H1 (cell line): ENCODE data around the gene MYOC. TPM values are rescaled to one million over a fixed set of nuclear protein-coding genes. Genes with fewer than 3 reads are reported as not detected.

Experiments
- CTCF ChIA-PET: fragments of 300-600 bp; sonication (Branson Sonifier 250); formaldehyde crosslinking; loops from one replicate; lab custom pipeline; 2021; ENCODE audit not compliant: partially characterized antibody; lab: Charles Lee
- POLR2A ChIA-PET: fragments of 300-600 bp; sonication (Branson Sonifier 250); formaldehyde crosslinking; loops from one replicate; lab custom pipeline; 2021; ENCODE audit warnings: inconsistent platforms; ENCODE audit not compliant: partially characterized antibody; lab: Charles Lee
- DNase-seq, 2 experiments: peaks; one replicate each; pipeline versions ENCODE4 v3.0.0 to v3.0.0-alpha.2; 2010 to 2022; ENCODE audit warnings: low spot score in 2 of 2, low read depth in 1 of 2, mixed read lengths in 1 of 2
- FAIRE-seq: peaks from 2 replicates; lab custom pipeline; 2011; peaks lifted over from hg19 to GRCh38; lab: Jason Lieb, UNC
- H2AFZ ChIP-seq: 2 replicates; pipeline ENCODE4 v1.8.1; 2012; ENCODE audit warnings: low read length, inconsistent platforms
- H2AK5ac ChIP-seq: 2 replicates; pipeline ENCODE4 v1.6.1; 2013; ENCODE audit warnings: low read depth, low read length
- H2BK120ac ChIP-seq: replicated peaks from 2 replicates; pipeline ENCODE3; 2013; ENCODE audit warnings: low read depth, low read length, inconsistent platforms
- H2BK12ac ChIP-seq: 2 replicates; pipeline ENCODE4 v1.6.1; 2013; ENCODE audit warnings: low read depth, low read length
- H2BK15ac ChIP-seq: 2 replicates; pipeline ENCODE4 v1.6.1; 2013; ENCODE audit warnings: low read length
- H2BK20ac ChIP-seq: 2 replicates; pipeline ENCODE4 v1.6.1; 2013; ENCODE audit warnings: low read length
- H2BK5ac ChIP-seq: 2 replicates; pipeline ENCODE4 v1.6.1; 2013; ENCODE audit warnings: low read depth, low read length
- H3K14ac ChIP-seq: 2 replicates; pipeline ENCODE4 v1.6.1; 2013; ENCODE audit warnings: inconsistent platforms; ENCODE audit not compliant: insufficient read length
- H3K18ac ChIP-seq: 2 replicates; pipeline ENCODE4 v1.6.1; 2013; ENCODE audit warnings: low read length; ENCODE audit errors: extremely low read depth
- H3K23ac ChIP-seq: 2 replicates; pipeline ENCODE4 v1.6.1; 2013; ENCODE audit warnings: inconsistent platforms; ENCODE audit not compliant: insufficient read length
- H3K23me2 ChIP-seq: 2 replicates; pipeline ENCODE4 v1.6.1; 2013; ENCODE audit warnings: low read depth, low read length
- H3K27ac ChIP-seq: 2 replicates; pipeline ENCODE4 v1.6.1; 2011; ENCODE audit warnings: low read depth, low read length, inconsistent platforms
- H3K27me3 ChIP-seq, 4 experiments: replicated peaks in 1 of 4; 1 replicate in 1 of 4; 2 replicates in 3 of 4; pipeline versions ENCODE4 v1.6.1 to v1.8.1; 2011 to 2013; ENCODE audit warnings: low read length in 3 of 4, mild to moderate bottlenecking in 3 of 4, inconsistent platforms in 2 of 4, mixed read lengths in 2 of 4, moderate library complexity in 1 of 4; ENCODE audit not compliant: control insufficient read depth in 3 of 4, insufficient read depth in 3 of 4; ENCODE audit errors: extremely low read depth in 1 of 4
- H3K36me3 ChIP-seq, 4 experiments: 2 replicates each; pipeline versions ENCODE4 v1.6.1 to v1.8.1; 2011 to 2013; ENCODE audit warnings: mild to moderate bottlenecking in 4 of 4, low read length in 3 of 4, moderate library complexity in 2 of 4, control low read depth in 1 of 4, inconsistent platforms in 1 of 4; ENCODE audit not compliant: insufficient read depth in 4 of 4, control insufficient read depth in 2 of 4
- H3K4ac ChIP-seq: replicated peaks from 2 replicates; pipeline ENCODE3; 2013; ENCODE audit warnings: low read length, low read depth, mixed read lengths, inconsistent platforms; ENCODE audit not compliant: insufficient read length
- H3K4me1 ChIP-seq, 4 experiments: replicated peaks in 1 of 4; 1 replicate in 1 of 4; 2 replicates in 3 of 4; pipeline versions ENCODE4 v1.6.1 to v1.8.1; 2011 to 2013; ENCODE audit warnings: low read length in 3 of 4, inconsistent platforms in 2 of 4, mixed read lengths in 1 of 4; ENCODE audit not compliant: insufficient read depth in 4 of 4, control insufficient read depth in 3 of 4
- H3K4me2 ChIP-seq, 2 experiments: 2 replicates each; pipeline versions ENCODE4 v1.6.1 to v1.8.1; 2011 to 2013; ENCODE audit warnings: low read depth in 2 of 2, low read length in 2 of 2, control low read depth in 1 of 2, inconsistent platforms in 1 of 2, mild to moderate bottlenecking in 1 of 2; ENCODE audit not compliant: insufficient read depth in 1 of 2
- H3K4me3 ChIP-seq, 4 experiments: fragments of 200-600, 300-600 bp in 1 of 4; sonication (generic), shearing (Covaris generic), sonication (Bioruptor Twin) in 1 of 4; 2 replicates each; pipeline versions ENCODE4 v1.5.1 to v1.8.1; 2011 to 2016; ENCODE audit warnings: low read length in 4 of 4, low read depth in 3 of 4, control low read depth in 2 of 4, inconsistent platforms in 2 of 4, mild to moderate bottlenecking in 2 of 4, mixed read lengths in 1 of 4, moderate library complexity in 1 of 4; ENCODE audit not compliant: insufficient read depth in 2 of 4; ENCODE audit errors: extremely low read depth in 1 of 4
- H3K56ac ChIP-seq: replicated peaks from 2 replicates; pipeline ENCODE3; 2013; ENCODE audit warnings: low read depth, mild to moderate bottlenecking, mixed read lengths, low read length, inconsistent platforms; ENCODE audit not compliant: insufficient read length
- H3K79me1 ChIP-seq: 2 replicates; pipeline ENCODE4 v1.6.1; 2013; ENCODE audit warnings: low read depth, low read length, control low read depth
- H3K79me2 ChIP-seq, 2 experiments: 2 replicates each; pipeline versions ENCODE4 v1.6.1 to v1.8.1; 2012 to 2013; ENCODE audit warnings: low read length in 2 of 2, mild to moderate bottlenecking in 2 of 2, inconsistent platforms in 1 of 2; ENCODE audit not compliant: insufficient read depth in 2 of 2, control insufficient read depth in 1 of 2
- H3K9ac ChIP-seq, 4 experiments: replicated peaks in 1 of 4; 1 replicate in 1 of 4; 2 replicates in 3 of 4; pipeline versions ENCODE4 v1.6.1 to v1.8.1; 2011 to 2013; ENCODE audit warnings: low read depth in 3 of 4, low read length in 3 of 4, control low read depth in 2 of 4, mild to moderate bottlenecking in 2 of 4, moderate library complexity in 2 of 4, inconsistent platforms in 1 of 4; ENCODE audit errors: extremely low read depth in 1 of 4
- H3K9me3 ChIP-seq, 2 experiments: 2 replicates each; pipeline versions ENCODE4 v1.6.1 to v1.8.1; 2012 to 2013; ENCODE audit warnings: mild to moderate bottlenecking in 2 of 2, moderate library complexity in 2 of 2, control low read depth in 1 of 2, inconsistent platforms in 1 of 2, low read depth in 1 of 2, low read length in 1 of 2, mixed read lengths in 1 of 2; ENCODE audit not compliant: insufficient read depth in 2 of 2
- H4K20me1 ChIP-seq, 2 experiments: replicated peaks in 1 of 2; 2 replicates each; pipeline versions ENCODE3 to v1.8.1; 2011 to 2013; ENCODE audit warnings: inconsistent platforms in 2 of 2, low read length in 2 of 2, mild to moderate bottlenecking in 1 of 2; ENCODE audit not compliant: insufficient read depth in 2 of 2, control insufficient read depth in 1 of 2
- H4K5ac ChIP-seq: 2 replicates; pipeline ENCODE4 v1.6.1; 2013; ENCODE audit warnings: low read length, low read depth, mixed read lengths, inconsistent platforms; ENCODE audit not compliant: insufficient read length
- H4K8ac ChIP-seq: 2 replicates; pipeline ENCODE4 v1.8.0; 2013; ENCODE audit warnings: mild to moderate bottlenecking, moderate library complexity, low read length, inconsistent platforms; ENCODE audit not compliant: insufficient read depth; ENCODE audit errors: extremely low read depth
- H4K91ac ChIP-seq: replicated peaks from 2 replicates; pipeline ENCODE3; 2013; ENCODE audit warnings: low read length, mixed read lengths, inconsistent platforms; ENCODE audit not compliant: insufficient read length
- SP1 ChIP-seq: IDR thresholded peaks from 2 replicates; pipeline ENCODE4 v1.6.1; 2011; ENCODE audit warnings: low read depth, low read length
- WGBS, 2 experiments: shearing (Covaris generic) in 1 of 2; methylation state at CpG; one replicate each; pipeline versions ENCODE4 v1.1.6 to v1.1.7; 2013 to 2015; ENCODE audit warnings: low lambda C conversion rate in 2 of 2, mixed read lengths in 2 of 2, inconsistent platforms in 1 of 2, low coverage in 1 of 2, missing lambda C conversion rate in 1 of 2; ENCODE audit not compliant: insufficient replicate concordance in 2 of 2, insufficient coverage in 1 of 2, insufficient read length in 1 of 2; ENCODE audit errors: extremely low coverage in 1 of 2, missing lambda C conversion rate in 1 of 2; 5-methylcytosine and 5-hydroxymethylcytosine counted together
- polyA plus RNA-seq, 7 experiments: library from polyadenylated mRNA; depleted of rRNA in 3 of 7; stranded (reverse) in 5 of 7; unstranded in 2 of 7; fragments of >200 nt in 5 of 7; fragments of 200-250 nt in 2 of 7; gene quantifications; 1 replicate in 5 of 7; 2 replicates in 1 of 7; 4 replicates in 1 of 7; pipeline versions ENCODE4 v1.2.1 to v1.2.3, GENCODE V29; 2011 to 2013; ENCODE audit warnings: missing spikeins in 2 of 7, mixed read lengths in 2 of 7
- total RNA-seq: library from RNA; stranded (reverse); fragmentation: NEBNext Ultra II Directional; extraction: Animal tissue kit (Norgen Biotek cat#: 25700); gene quantifications from 2 replicates; pipeline ENCODE4 v1.2.1, GENCODE V29; 2021

The MYOC gene
- total and polyA plus RNA-seq, 2 of the 8 experiments (the other 6 are each of a cell fraction or from before 2014, with no cell fraction given) = not detected

DNA sequence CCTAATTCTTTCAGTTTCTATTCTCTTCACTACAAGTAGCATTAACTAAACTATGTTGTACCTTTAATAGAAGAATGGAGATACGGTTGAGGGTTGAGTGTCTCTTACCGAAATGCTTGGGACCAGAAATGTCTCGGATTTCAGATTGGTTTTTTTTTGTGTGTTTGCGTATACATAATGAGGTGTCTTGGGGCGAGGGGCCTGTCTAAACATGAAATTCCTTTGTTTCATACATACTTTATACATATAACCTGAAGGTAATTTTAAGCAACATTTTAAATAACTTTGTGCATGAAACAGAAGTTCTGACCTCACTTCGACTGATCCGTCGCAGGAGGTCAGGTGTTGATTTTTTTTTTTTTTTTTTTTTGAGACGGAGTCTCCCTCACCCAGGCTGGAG, 66.8 kb downstream of the MYOC start:
- Histone ChIP-seq H3K79me1 (no peaks in the 10 kb centered on the region), H3K79me2 (no peaks in the 10 kb centered on the region), H3K4ac (no peak overlapping the region), H2BK20ac (no peak overlapping the region), H2BK5ac (no peak overlapping the region), H2BK12ac (no peak overlapping the region), H3K4me3 (no peak overlapping the region), H2BK15ac (no peak overlapping the region), H3K56ac (no peak overlapping the region), H2BK120ac (no peak overlapping the region), H3K27me3 (no peaks in the 10 kb centered on the region), H4K5ac (no peak overlapping the region), H3K23me2 (no peaks in the 10 kb centered on the region), H4K20me1 (peaks cover 2% of the 10 kb centered on the region in 2 experiments), H3K23ac (no peak overlapping the region), H3K4me2 (no peak overlapping the region), H3K27ac (no peak overlapping the region), H4K91ac (no peak overlapping the region), H3K18ac (no peak overlapping the region), H3K9ac (no peak overlapping the region), H4K8ac (no peak overlapping the region), H3K4me1 (no peaks in the 10 kb centered on the region), H3K14ac (no peak overlapping the region), H3K9me3 (no peaks in the 10 kb centered on the region), H3K36me3 (peaks cover 38 to 92% (median 68%) of the 10 kb centered on the region in 4 experiments), H2AFZ (no peak overlapping the region), H2AK5ac (no peak overlapping the region)
- CTCF ChIA-PET = interaction anchor here (0.8 to 1.2 kb wide), 3 partner anchors 9 to 132 kb away, joined by 3 to 4 read pairs (median 4); no protein-coding TSS in a partner anchor
- no peak for FAIRE-seq
- POLR2A ChIA-PET = no interaction called here
- no peak for DNase-seq
- WGBS, 2 experiments = 91% methylated on average over 8 of the region's 9 CpGs; no CpG with 5 or more reads in 1 of the 2 experiments
- no peak for TF ChIP-seq SP1
